ENCODE results near the gene HYPK.

HYPK gene

GRCh38 chr15:43800286-43801141 lies at the start of gene HYPK:
HYPK (plus strand) TSS chr15:43800599; CDS start chr15:43800623, 24 bp downstream.
- DNase-seq, result peak; percentile 80 to 92

GRCh38 chr15:43751885-43752284 lies 48.5 kb upstream of the HYPK start:
- no peak for DNase-seq

- DNase-seq, result no peak
These were observed 37.6 kb upstream of the HYPK start for GRCh38 chr15:43762824-43763223.

DNA sequence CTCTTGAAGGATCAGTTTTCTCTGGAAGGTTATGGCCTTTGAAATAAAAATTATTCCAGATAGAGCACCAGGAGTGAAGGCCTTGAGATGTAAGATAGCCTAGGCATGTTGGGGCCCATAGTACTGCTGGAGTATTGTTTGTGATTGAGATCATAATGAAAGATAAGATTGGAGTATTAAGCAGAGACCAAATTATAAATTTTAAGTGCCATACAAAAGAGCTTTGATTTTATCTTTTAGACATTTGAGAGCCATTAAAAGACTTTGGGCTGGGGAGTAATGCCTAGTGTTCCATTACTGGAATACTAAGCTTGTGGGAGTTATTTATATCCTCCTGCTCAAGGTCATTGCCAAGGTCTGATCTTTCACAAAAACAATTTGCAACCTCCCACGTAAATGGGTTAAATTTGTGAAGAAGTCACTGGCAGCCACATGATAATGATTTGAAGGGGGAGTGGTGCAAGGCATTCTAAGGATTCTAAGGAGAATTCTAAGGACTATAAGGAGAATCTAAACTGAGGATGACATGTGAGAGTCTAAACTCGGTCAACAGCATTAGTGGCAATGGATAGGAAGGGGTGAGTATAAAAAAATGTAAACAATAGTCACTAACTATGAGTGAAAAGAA lies 36.5 kb upstream of the HYPK start:
- DNase-seq, result no peak

- DNase-seq, result peak in 1 of 2 experiments; percentile 63
These were observed 30.7 kb upstream of the HYPK start for GRCh38 chr15:43769584-43770228.

GRCh38 chr15:43771816-43772215 lies 28.6 kb upstream of the HYPK start:
- DNase-seq, result no peak

DNA sequence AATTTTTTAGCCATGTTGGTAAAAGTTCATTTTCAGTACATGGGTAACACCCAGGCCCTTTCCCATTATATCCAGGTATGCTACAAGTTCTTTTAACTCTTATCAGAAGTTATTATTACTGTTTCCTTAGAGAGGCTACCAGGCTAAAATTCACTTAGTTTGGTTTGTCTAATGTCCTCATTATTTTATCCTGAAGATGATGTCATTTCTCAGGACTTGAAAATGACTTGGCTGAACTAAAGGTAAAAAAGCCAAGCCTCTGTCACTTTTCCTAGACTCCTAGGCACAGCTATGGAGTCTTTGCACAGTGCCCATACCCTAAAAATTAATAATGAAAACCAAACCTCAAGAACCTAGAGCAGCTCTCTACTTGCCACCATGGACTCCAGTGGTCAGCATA lies 27.8 kb upstream of the HYPK start:
- DNase-seq, result no peak

DNA sequence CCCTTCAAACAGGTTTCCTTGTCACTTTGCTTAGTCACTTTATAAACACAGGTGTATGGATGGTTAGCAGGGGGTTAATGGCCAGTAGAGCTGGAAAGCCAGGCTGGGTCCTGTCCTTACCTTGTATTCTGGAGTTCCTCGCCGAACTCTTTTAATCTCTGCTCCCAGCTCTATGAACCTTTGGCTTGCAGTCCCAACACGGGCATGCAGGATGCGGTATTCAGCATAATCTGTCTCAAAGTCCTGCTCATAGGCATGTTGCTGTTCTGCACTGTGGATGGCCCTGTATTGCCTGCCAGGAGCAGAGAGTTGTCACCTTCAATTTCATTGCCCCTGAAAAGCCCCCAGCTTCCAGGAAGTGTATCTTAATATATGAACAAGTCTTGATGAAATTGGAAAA lies 26.3 kb upstream of the HYPK start:
- DNase-seq, result no peak

DNA sequence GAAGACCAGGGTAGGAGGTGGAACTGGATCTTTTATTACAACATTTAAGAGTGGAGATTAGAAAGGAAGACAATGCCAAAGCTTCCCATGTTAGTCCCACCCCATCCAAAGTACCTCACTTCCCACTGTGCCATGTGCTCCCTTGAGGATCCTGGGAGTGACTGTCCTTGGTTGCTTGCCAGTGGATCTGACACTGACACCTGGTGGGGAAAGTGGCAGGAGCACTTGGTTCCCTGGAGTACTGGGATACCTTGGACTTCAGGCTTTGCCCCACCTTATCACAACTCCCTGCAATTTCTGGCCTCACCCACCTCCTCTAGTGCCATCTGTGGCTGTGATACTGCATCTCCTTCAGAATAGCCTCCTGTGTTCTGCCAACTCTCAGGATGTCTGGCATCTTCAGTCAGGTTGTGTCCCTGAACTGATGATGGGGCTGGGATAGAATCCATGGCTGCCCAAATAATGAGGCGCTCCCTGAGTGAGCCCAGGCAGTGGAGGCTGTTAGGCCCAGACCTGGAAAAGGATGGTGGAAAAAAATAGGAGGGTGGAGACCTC lies 24.9 kb upstream of the HYPK start:
- peak; percentile 70 to 84 for DNase-seq

DNA sequence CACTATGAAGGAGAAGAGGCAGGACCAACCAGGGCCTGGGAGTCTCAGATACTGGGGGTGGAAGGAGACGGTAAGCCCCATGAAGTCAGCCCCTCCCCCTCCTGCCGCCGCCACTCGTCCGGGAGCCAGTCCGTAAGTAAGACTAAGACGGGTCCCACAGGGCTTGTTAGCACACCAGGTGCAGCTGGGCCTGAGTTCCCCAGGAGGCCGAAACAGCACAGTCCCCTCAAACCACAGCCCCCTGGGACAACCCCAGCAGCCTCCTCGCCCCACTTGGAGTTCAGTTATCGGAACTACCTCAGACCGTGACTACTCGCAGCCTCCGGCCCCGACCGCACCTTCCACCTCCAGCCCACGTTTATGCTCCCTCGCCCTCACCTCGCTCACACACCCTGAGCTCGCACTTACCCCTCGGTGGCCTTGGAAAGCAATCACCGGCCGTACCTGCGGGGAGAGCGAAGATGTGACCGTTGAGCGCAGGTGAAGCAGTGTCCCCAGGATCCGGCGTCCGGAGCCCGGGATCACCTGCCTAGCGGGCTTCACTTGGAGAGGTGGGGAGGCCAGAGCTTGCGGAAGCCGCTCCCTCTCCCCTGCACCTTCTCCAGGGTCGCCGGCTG lies 24.2 kb upstream of the HYPK start:
- peak; percentile 66 to 82 for DNase-seq

DNA sequence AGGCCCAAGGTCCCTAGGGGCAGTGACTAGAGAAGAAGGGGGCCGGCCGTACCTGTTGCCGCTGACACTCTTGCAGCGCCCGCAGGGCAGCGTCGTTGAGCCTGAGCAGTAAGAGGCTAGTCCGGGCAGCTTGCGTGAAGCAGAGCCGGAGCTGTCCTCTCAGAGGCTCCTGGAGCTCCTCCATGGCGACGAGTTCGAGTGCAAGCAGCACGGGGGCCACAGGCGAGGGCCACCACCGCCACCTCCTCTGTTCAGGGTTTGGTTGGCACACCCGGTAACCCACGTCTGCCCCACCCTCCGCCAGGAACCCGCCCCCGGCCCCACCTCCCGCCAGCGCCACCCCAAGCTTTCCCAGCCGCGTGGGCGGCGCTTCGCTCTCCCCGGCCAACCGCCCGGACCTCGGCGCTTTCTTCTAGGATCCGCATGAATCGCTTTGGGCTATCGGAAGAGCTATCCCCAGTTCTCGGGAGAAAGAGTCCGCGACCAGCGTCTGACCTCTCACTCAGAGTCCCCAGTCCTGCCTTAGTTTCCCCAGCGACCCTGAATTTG lies 23.6 kb upstream of the HYPK start, which contains the start of gene ELL3:
ELL3 (minus strand) TSS at position 249 of the 549 bp plus-strand sequence; CDS start at position 184, 65 bp downstream.
- peak; percentile 83 to 92 for DNase-seq

DNA sequence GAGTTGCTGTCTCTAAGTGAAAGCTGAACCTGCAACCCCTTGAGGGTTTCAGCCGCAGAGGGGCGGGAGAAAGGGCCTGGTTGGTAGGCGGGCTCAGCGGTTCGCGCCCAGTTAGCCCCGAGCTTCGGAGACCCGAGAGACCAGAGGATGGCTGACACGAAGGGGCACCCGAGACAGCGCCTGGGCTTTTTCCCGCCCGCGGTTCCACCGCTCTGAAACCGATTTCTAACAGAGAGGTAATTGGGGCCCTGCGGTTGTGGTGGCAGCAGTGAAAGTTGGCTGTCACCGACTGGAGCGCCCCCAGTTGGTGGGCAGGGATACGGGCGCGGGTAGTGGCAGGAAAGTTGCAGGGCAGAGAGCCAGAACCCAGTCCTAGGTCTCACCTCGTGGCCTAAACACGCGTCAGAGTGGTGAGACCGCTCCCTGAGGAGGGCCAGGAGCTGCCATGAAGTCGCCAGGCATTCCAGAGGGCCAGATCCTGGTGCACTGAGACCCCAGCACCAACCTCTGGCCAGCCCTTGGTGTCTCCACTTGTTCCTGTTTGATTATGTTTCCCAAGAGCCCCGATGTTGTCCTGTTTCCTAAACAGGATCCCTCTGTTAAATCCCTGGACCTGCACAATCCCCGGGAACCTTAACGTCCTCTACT lies 23.0 kb upstream of the HYPK start:
- DNase-seq, result peak; percentile 83 to 96

DNA sequence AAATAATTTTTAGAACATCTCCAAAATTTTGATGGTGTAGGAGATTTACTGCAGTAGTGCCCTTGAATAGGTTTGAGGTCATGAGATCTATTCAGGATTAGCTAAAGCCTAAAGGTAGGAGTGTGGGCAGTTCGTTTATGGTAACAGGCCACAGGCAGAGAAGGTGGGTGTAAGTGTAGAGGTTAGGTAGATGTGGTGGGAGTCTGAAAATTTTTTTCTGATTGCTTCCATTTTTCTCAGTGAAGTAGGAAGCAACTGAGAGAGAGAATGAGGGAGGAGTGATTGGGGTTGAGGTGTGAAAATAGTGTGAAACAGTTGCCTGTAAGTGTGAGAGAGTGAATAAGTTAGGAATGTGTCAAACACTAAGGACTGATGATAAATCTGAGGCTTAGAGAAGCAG lies 21.4 kb upstream of the HYPK start:
- no peak for DNase-seq

- peak; percentile 88 to 89 for DNase-seq
These were observed 11.0 kb upstream of the HYPK start for GRCh38 chr15:43789409-43789808.

DNA sequence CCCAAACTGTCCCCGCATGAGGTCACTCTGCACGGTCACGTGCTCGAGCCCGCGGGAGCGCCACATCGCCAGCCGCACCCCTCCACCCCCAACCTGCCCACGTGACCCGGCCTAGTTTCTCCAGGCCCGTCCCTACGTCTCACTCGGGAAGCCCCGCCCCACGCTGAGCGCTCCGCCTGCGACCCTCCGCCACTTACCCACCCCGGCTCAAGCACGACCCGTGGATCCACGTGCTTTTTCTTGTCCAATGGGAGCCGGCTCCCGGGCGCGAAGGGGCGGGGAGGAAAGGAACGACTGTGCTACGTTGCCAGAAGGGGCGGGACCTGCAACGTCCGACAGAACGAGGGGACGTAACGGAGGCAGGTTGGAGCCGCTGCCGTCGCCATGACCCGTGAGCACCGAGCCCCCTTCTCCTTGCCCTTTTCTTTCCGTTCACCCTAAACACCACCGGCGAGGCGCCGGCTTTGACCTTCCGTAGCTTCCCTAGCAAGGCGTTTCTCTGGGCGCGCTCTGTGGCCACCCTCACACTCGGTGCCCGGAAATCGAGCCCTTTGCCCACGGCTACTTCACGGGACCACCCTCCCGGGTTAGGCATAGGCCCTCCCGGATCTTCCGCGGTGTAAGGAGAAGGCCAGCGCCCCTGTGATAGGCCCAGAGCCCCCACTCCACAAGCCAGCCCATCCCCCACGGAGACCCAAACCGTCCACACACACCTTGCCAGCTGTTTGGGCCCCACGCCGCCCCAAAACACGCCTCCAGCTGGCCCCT lies 8.2 kb upstream of the HYPK start, which contains the start of gene SERF2:
SERF2 (plus strand) TSS at position 328 of the 768 bp plus-strand sequence; CDS start at position 385, 57 bp downstream.
- DNase-seq, result peak; percentile 99 to 100

GRCh38 chr15:43792761-43793476 lies 7.5 kb upstream of the HYPK start:
- peak in 1 of 2 experiments; percentile 22 for DNase-seq

GRCh38 chr15:43793647-43794046 lies 6.8 kb upstream of the HYPK start:
- no peak for DNase-seq

DNA sequence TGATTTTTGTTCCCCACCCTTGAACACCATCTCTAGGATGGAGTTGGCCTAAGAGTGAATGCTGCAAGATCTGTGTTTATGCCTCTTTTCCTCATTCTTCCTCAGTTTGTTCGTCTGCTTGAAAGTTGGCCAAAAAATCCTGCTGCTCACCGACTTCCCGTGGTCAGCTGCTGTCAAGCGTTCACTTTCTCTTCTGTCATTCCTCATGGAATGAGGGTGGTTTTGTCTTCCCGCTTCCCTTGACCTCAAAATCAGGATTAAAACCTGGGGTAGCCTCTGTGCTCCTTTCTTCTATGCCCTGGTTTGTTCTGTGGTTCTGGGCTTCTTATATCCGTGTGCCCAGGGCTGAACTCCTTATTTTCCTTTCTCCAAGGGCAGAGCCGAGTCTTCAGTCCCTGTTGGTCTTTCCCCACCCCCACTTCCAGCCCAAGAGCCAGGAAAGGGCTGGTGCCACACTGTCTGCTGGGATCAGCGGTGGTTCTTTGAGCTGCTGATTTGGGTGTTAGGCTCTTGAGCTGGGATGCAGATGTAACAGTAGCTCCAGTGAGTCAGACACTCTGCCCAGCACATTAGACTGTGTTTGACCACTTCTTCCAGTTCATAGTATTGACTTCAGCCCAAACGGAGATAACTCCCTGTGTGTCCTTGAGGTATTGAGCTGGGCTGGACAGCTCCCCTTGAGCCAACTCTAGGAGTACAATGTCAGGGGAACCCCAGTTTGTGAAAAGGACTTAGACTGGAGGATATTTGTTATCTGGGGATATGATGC lies 5.9 kb upstream of the HYPK start:
- DNase-seq, result no peak

GRCh38 chr15:43795197-43795596 lies 5.2 kb upstream of the HYPK start:
- DNase-seq, result no peak

DNA sequence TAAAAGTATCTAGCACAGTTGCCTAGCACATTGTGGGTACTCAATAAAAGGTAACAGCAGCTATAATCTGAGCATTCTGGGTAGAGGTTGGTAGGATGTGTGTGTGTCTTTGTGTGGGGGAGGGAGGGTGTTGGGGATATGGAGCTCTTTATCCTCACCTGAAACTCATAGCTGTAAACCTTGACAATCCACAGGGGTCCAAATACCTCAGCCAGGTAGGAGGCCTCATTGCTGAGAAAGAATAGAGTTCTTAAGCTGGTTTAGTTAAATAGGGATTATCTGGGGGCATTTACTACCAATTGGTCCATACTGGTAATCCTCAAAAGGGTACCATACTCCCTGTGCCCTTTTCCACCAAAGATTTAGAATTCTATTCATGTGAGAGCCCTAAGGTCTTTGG lies 4.4 kb upstream of the HYPK start:
- DNase-seq, result no peak

Measured in NCI-H526 (cell line).